ENCODE results near the gene RELB. TPM values are rescaled to one million over a fixed set of nuclear protein-coding genes. Genes with fewer than 3 reads are reported as not detected.

The RELB gene
- total RNA-seq, 2 donors from 2014 or later, result 14.3 to 22.7 TPM

DNA sequence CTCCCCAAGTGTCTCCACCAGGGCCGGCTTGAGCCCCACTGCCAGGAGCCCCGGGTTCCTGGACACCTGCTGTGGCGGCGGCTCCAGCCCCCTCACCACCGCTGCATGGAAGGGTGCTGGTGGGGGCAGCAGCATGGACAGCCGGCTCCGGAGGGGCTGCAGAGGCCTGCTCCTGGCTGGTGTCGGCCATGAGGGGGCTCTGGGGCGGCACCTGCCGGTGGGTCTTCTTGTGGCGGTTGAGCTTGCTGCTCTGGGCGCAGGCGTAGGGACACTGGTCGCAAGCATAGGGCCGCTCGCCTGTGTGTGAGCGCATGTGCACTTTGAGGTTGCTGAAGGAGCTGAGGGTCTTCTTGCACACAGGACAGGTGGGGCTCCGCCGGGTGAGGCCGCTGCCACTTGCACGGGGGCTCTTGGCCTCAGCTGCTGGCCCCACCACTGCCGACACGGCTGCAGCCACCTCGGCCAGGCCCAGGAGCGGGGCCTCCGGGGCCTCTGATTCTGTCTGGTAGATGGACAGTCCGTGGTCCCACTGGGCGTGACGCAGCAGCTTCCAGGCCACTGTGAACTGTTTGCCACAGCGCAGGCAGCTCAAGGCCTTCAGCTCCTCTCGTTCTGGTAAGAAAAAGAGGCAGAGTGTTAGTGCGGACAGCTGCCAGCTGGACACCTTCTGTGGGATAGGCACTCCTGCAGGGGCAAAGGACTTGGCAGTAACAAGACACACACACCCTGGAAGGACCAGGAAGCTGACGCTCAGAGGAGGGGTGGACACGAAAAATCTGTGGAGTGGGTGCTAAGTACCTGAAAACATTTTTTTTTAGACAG lies 70.9 kb downstream of the RELB start:
- intact Hi-C loops (cut with DNase I), result no loop called here
- no peak for DNase-seq (ENCODE audit: low spot score)

DNA sequence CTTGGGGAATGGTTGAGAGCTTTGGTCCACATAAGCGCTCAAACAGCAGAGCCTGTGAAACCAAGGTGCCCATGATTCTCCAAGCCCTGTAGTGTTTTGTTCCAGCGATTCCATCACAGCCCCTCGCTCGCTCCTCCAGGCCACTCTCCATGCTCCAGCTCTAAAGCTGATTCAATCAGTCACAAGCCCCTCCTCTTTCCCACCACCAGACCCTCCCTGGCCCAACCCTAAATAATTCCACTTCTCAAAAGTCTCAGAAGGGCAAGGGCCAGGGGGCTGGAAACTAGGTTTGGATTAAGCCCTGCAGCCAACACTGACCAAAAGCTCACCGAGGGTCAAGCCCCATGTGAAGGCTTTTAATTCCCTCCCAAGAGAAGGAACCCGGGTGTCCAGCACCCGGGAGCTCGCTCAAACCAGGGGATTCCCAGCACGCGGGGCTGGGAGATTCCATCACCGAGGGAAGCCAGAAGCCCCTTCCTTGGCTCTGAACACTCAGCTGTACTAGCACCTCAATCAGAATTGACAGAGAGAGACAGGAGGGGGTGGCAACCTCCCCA lies 73.6 kb downstream of the RELB start:
- no peak for DNase-seq (ENCODE audit: low spot score)
- intact Hi-C loops (cut with DNase I), result no loop called here

DNA sequence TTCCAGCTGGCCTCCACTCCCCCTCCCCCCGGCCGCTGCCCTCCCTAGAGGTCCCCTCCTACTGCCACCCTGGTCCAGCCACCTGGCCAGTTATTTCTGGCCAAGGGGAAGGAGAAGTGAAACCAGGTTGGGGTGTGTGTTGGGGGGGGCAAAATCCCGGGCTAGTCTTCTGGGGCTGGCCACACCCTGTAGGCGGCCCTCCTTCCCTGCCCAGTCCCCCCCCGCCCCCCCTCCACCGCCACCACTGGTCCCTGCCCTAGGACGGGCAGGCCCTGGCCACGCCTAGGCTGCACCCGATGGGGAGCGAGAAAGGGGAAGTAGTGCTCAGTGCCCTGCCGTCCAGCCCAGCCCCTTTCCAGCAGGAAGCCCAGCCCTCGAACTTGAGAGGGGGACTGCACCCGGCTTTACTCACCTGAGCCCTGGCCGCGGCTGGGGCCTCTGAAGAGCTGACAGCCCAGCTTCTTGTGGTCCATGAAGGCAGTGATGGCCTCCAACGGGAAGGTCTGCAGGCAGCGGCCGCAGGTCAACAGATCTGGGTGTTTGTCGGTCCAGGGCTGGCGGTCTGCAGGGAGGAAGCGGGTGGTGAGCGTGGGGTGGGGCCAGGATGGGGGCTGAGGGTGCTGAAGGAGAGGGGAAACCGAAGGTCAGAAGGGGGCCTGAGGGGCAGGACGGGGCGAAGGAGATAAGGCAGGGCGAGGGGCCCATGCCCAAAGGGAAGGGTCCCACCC lies 74.2 kb downstream of the RELB start:
- intact Hi-C loops (cut with DNase I), result no loop called here
- peak; percentile 94 for DNase-seq (ENCODE audit: low spot score)

DNA sequence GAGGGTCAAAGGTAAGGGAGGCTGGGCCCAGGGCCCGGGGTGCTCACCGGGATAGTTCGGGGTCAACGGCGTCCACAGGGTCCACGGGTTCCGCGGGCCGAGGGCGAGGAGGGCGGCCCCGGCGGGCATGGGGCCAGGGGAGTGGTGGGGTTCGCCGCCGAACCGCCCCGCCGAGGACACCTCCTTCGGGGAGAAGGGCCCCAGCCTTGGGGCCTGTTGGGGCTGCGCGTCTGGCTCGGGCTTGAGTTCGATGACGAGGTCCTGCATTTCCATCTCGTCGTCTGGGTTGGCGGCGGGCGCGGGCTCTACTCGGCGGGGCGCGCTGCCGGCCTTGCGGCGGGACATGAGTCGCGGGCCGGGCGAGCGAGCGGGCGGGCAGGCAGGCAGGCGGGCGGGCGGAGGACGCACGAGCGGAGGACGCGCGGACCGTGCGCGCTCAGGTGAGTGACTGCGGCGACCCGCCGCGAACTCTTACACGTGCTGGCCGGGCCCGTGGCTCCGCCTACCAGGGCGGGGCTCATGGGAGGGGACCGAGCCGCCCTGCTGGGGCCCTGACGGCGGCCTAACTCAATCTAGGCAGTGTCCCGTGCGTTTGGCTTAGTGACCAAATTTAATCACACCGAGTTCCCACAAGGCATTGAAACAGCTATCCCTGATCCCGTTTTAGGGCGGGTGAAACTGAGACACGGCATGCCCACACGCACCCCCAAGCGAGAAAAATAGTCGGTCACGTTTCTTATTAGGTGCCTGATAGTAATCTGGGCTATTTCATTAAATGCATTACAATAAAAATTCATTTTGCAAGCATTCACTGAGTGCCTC lies 75.0 kb downstream of the RELB start, which contains the start of gene ZNF296:
Gene ZNF296, minus strand, starts transcription at position 450 of the 822 bp plus-strand sequence. Its CDS starts 105 bp downstream, at position 345.
- intact Hi-C loops (cut with DNase I), result no loop called here
- peak; percentile 89 for DNase-seq (ENCODE audit: low spot score)

DNA sequence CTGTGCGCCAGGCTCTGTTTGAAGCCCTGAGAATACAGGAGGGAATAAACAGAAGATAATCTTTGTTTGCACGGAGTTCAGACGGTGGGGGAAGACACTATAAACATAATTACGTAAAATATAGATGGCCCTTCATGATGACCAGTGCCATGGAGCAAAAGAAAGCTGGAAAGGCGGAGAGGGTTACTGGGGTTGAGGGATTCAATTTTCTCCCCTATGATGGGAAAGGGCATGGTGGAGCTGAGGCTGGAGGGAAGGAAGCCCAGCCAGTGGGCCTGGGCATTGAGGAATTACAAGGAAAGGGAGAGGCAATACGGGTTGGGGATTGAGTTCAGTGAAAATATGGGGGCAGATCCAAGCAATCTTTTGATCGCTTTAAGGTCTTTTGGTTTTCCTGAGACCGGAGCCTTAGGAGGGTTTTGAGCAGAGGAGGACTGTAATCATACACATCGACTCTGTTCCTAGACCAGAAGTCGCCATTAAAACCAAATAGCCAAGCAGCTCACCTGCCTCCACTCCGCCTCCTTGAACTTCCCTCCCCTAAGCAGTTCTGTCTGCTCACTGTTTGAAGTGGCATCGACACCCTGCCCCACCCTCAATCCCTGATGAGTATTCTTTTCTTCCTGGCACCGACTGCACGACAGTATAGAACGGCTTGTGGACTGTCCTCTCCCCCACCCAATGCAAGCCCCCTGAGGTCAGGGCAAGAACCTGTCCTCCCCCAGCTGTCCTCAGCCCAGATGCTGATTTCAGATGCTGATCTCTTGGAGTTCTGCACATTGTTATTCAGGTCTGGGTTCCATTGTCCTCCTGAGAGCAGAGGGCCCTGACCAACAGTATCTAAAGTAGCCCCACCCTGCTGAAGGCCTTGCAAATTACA lies 75.8 kb downstream of the RELB start:
- no peak for DNase-seq (ENCODE audit: low spot score)
- intact Hi-C loops (cut with DNase I), result no loop called here

DNA sequence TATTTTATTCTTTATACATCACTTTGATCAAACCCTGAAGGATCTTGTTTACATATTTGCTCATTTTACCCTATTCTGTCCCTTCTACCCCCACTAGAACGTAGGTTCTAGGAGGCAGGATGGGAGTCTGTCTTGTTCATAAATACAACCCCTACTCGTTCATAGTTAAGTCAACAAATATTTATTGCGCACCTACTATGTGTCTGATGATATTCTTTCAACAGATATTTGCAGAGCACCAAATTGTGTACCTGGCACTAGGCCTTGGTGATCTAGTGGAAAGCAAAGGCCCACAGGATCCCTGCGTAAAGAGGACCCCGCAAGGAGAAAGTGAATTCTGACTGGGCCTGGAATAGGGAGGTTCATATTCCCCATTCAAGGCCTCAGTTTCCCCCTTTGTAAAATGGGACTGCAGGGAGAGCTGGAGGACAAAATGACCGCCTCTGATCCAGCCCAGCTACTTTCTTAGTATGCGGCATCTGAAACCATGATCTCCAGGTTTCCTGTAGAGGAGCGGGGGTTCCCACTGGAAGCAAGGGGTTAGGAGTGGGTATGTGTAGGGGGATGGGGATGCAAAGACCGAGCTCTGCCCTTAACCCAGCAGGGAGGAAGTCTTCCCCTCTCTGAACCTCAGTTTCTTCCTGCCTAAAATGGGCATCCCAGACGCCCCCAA lies 77.3 kb downstream of the RELB start:
- intact Hi-C loops (cut with DNase I), result no loop called here
- no peak for DNase-seq (ENCODE audit: low spot score)

DNA sequence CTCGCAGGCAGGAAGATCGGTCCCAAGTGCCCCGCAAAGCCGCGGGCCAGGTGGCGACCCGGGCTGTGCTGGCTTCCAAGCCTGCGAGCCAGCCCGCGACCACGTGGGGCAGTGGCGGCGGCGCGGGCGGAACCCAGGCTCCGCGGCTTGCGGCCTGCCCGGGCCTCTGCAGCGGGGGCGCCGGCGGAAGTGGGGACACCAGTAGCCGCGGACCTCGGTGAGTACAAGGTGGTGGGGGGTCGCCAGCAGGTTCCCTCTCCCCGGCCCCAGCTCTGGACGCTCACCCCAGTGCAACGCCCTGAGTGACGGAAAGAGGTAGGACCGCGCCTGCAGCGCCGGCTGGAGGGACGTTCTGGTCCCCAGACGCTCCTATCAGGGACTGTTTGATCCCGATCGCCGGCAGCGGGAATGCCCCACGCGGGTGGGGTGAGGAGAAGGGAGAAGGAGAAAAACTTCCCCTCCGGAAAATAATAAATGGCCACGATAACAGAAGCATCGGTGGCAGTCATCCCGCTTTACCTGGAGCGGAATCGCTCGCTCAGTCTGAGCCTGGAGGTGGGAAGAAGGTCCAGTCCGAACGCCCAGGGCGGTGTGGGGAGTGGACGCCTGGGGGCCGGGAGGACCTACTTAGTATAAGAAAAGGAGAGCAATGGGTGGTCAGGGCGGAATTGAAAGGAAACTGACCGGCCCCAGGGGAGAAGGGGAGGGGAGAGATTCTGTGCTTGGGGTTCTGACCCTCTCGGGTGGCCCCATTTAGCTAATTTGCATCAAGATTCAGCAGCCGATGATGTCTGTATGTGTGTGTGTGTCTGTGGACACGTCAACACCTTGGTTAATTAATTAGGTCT lies 78.0 kb downstream of the RELB start, which contains the start of gene GEMIN7:
Gene GEMIN7, plus strand, starts transcription at position 198 of the 848 bp plus-strand sequence. CDS start 10,855 bp downstream, outside the sequence.
- intact Hi-C loops (cut with DNase I), result no loop called here

DNA sequence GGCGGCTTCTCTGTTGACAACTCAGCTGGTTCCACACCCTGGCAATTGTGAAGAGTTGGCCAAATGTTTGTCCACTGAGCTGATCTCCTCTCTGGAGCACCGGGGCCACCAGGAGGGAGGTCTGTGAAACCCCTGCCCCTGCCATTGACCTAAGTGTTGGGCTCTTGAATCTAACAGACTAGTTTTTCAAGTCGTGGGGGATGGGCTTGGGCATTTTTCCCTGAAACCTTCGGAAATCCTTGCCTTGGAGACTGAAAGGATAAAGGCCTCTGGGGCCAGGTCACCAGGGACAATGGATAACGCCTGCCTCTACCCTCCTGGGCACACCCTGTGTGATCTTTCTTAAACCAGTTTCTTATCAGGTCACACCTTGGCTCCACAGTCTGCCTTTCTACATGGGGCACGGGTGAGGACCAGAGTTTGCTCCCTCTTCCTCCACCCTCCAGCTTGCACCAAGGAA lies 78.7 kb downstream of the RELB start:
- intact Hi-C loops (cut with DNase I), result no loop called here
- no peak for DNase-seq (ENCODE audit: low spot score)

More for the DNA sequence above, 78.0 kb downstream of the RELB start, which contains the start of gene GEMIN7:
- peak; percentile 89 for DNase-seq (ENCODE audit: low spot score)

DNA sequence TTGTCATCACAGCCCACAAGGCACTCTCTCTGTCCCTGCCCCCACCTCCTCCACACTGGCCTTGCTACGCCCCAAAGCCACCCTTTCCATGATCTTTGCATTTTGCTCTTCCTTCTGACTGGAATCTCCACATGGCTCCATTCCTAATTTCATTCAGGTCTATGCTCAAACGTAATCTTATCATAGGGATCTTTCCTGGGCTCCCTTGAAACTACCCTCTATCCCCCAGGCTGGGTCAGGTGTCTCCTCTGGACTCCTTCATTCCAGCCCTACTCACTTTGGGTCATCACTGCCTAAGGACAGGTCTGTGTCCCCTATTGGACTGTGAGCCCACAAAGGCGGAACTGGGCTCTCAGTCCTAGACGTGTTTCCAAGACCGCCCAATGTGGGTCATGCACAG lies 80.9 kb downstream of the RELB start:
- DNase-seq (ENCODE audit: low spot score), result no peak
- intact Hi-C loops (cut with DNase I), result no loop called here

DNA sequence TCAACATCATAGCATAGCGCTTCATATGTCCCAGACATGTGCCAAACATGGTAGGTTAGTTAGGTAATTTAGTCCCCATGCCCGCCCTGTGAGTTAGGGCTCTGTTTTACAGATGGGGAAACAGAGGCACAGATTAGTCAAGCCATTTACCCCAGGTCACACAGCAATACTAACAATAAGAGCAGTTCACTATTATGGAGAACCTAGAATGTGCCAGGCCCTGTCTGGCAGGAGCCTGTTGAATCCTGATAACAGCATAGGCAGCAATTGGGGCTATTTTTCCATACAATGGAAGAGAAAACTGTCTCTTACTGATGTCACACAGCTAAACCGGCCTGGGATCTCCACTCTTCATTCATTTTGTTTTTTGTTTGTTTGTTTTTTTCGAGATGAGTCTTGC lies 85.2 kb downstream of the RELB start:
- intact Hi-C loops (cut with DNase I), result no loop called here

DNA sequence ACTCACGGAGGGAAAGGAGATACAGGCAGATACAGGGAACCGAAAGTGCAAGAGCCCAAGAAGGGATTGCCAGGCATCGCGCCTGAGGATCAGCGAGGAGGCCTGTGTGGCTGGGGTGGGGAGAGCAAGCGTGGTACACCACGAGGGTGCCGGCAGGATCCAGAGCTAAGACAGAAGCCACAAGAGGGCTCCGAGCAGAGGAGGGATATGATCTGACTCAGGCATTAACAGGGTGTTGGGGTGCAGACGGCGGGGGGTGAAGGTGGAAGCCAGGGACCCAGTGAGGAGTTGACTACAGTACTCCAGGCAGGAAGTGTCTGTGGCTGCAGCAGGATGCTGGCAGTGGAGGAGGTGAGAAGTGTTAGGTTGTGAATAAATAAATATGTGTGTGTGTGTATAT lies 86.3 kb downstream of the RELB start:
- intact Hi-C loops (cut with DNase I), result no loop called here
- DNase-seq (ENCODE audit: low spot score), result no peak

More for the DNA sequence above, 85.2 kb downstream of the RELB start:
- DNase-seq (ENCODE audit: low spot score), result no peak

Other genes with a start within 250 kb of the RELB start
- gene CBLC, start 223.6 kb upstream of the RELB start, total RNA-seq, result not detected
- gene BCAM, start 192.4 kb upstream of the RELB start, total RNA-seq, result 10 to 100 TPM; 49.6 to 53.8 TPM
- gene NECTIN2, start 155.2 kb upstream of the RELB start, total RNA-seq, result 10 to 100 TPM; 48.9 to 59.8 TPM
- 10 to 100 TPM; 27.8 to 29.9 TPM for gene TOMM40, start 110.2 kb upstream of the RELB start, total RNA-seq
- gene APOE, start 95.7 kb upstream of the RELB start, total RNA-seq, result 10 to 100 TPM; 16.8 to 57.8 TPM
- gene APOC1, start 86.9 kb upstream of the RELB start, total RNA-seq, result 1 to 10 TPM; 3.0 to 4.3 TPM
- gene APOC4, start 59.2 kb upstream of the RELB start, total RNA-seq, result not detected
- gene APOC2, start 55.4 kb upstream of the RELB start, total RNA-seq, result not detected
- 10 to 100 TPM; 69.9 to 78.5 TPM for gene CLPTM1, start 46.1 kb upstream of the RELB start, total RNA-seq
- 10 to 100 TPM; 48.6 to 58.5 TPM for gene CLASRP, start 37.6 kb downstream of the RELB start, total RNA-seq
- gene ZNF296, start 75.0 kb downstream of the RELB start, total RNA-seq, result under 1 TPM; 0.42 to 0.48 TPM
- gene GEMIN7, start 77.8 kb downstream of the RELB start, total RNA-seq, result 10 to 100 TPM; 11.2 to 14.7 TPM
- gene PPP1R37, start 91.7 kb downstream of the RELB start, total RNA-seq, result 10 to 100 TPM; 15.2 to 16.2 TPM
- not detected for gene NKPD1, start 159.5 kb downstream of the RELB start, total RNA-seq
- 1 to 10 TPM; 6.5 to 7.7 TPM for gene TRAPPC6A, start 176.8 kb downstream of the RELB start, total RNA-seq
- gene BLOC1S3, start 177.3 kb downstream of the RELB start, total RNA-seq, result 10 to 100 TPM in 1 of 2 donors, 1 to 10 TPM in 1; 8.7 to 11.2 TPM
- 1 to 10 TPM; 2.9 to 3.6 TPM for gene EXOC3L2, start 243.9 kb downstream of the RELB start, total RNA-seq
- 10 to 100 TPM; 26.7 to 31.5 TPM for gene MARK4, start 249.8 kb downstream of the RELB start, total RNA-seq